Neural cell (in vitro differentiated cells): ENCODE data around the gene F7. TPM values are rescaled to one million over a fixed set of nuclear protein-coding genes. Genes with fewer than 3 reads are reported as not detected.

Experiments used
- H2AFZ ChIP-seq: fragments of 200-600, 300-800 bp; sonication (generic), shearing (Covaris generic); 2 replicates; pipeline ENCODE4 v1.6.0; 2014; ENCODE audit warnings: low read depth, mild to moderate bottlenecking, antibody characterized with exemption, low read length, moderate library complexity
- H3F3A ChIP-seq: fragments of 200-600 bp; shearing (Covaris generic); 2 replicates; pipeline ENCODE4 v1.6.1; 2016; ENCODE audit warnings: mild to moderate bottlenecking, moderate library complexity, mixed read lengths, antibody characterized with exemption, low read length; ENCODE audit not compliant: insufficient read depth, poor library complexity, severe bottlenecking
- H3K27ac ChIP-seq: fragments of 200-600, 300-800 bp; sonication (generic), shearing (Covaris generic); 2 replicates; pipeline ENCODE4 v1.5.1; 2014; ENCODE audit warnings: mild to moderate bottlenecking, low read length, moderate library complexity
- H3K27me3 ChIP-seq: fragments of 300-800, 200-600 bp; sonication (generic), shearing (Covaris generic); 2 replicates; pipeline ENCODE4 v1.6.0; 2014; ENCODE audit warnings: mild to moderate bottlenecking, low read depth, low read length, moderate library complexity; ENCODE audit not compliant: insufficient read depth
- H3K36me3 ChIP-seq: fragments of 300-800, 200-600 bp; sonication (generic), shearing (Covaris generic); 2 replicates; pipeline ENCODE4 v1.5.1; 2014; ENCODE audit warnings: mild to moderate bottlenecking, antibody characterized with exemption, low read length, moderate library complexity; ENCODE audit not compliant: insufficient read depth
- H3K4me2 ChIP-seq: fragments of 300-800, 200-600 bp; sonication (generic), shearing (Covaris generic); 2 replicates; pipeline ENCODE4 v1.6.0; 2014; ENCODE audit warnings: mild to moderate bottlenecking, low read length
- H3K4me3 ChIP-seq: fragments of 300-800, 200-600 bp; sonication (generic), shearing (Covaris generic); 2 replicates; pipeline ENCODE4 v1.5.1; 2014; ENCODE audit warnings: mild to moderate bottlenecking, low read length, moderate library complexity
- H3K79me2 ChIP-seq: fragments of 200-600 bp; shearing (Covaris generic); replicated peaks from 2 replicates; pipeline ENCODE4 v1.6.0; 2014; ENCODE audit warnings: mild to moderate bottlenecking, low read length, moderate library complexity; ENCODE audit not compliant: insufficient read depth
- H3K9ac ChIP-seq: fragments of 300-800, 200-600 bp; sonication (generic), shearing (Covaris generic); 2 replicates; pipeline ENCODE4 v1.6.1; 2016; ENCODE audit warnings: mild to moderate bottlenecking, low read length, mixed read lengths
- H3K9me2 ChIP-seq: fragments of 200-600 bp; shearing (Covaris generic); 2 replicates; pipeline ENCODE4 v1.6.1; 2016; ENCODE audit warnings: mild to moderate bottlenecking, low read length, mixed read lengths; ENCODE audit not compliant: insufficient read depth
- H3K9me3 ChIP-seq: fragments of 200-600, 300-800 bp; sonication (generic), shearing (Covaris generic); 2 replicates; pipeline ENCODE4 v1.6.1; 2016; ENCODE audit warnings: mild to moderate bottlenecking, mixed run types, low read length, moderate library complexity, mixed read lengths
- H4K20me1 ChIP-seq: fragments of 200-600 bp; shearing (Covaris generic); 2 replicates; pipeline ENCODE4 v1.6.1; 2016; ENCODE audit warnings: mild to moderate bottlenecking, mixed run types; ENCODE audit not compliant: insufficient read depth
- CTCF ChIP-seq: fragments of 450-650 bp; IDR thresholded peaks from 2 replicates; pipeline ENCODE4 v1.5.1; 2014; ENCODE audit warnings: antibody characterized with exemption, mild to moderate bottlenecking, moderate library complexity; ENCODE audit not compliant: poor library complexity, severe bottlenecking
- EP300 ChIP-seq: fragments of 450-650 bp; conservative IDR thresholded peaks from 2 replicates; pipeline ENCODE4 v1.6.1; 2014; ENCODE audit warnings: antibody characterized with exemption, mild to moderate bottlenecking, moderate library complexity; ENCODE audit not compliant: poor library complexity, severe bottlenecking
- EZH2 ChIP-seq: fragments of 200-600, 300-800 bp; shearing (Covaris generic), sonication (generic); IDR thresholded peaks from 2 replicates; pipeline ENCODE4 v1.6.1; 2014; ENCODE audit warnings: antibody characterized with exemption, low read length, borderline replicate concordance, mild to moderate bottlenecking; ENCODE audit not compliant: insufficient read depth, poor library complexity, severe bottlenecking
- MXI1 ChIP-seq: fragments of 450-650 bp; conservative IDR thresholded peaks from 2 replicates; pipeline ENCODE4 v1.6.1; 2014; ENCODE audit warnings: antibody characterized with exemption, mild to moderate bottlenecking; ENCODE audit not compliant: poor library complexity, severe bottlenecking
- POLR2AphosphoS5 ChIP-seq: IDR thresholded peaks from 2 replicates; pipeline ENCODE4 v1.6.1; 2012
- RAD21 ChIP-seq: fragments of 450-650 bp; conservative IDR thresholded peaks from 2 replicates; pipeline ENCODE4 v1.6.1; 2014; ENCODE audit warnings: antibody characterized with exemption, mild to moderate bottlenecking, moderate library complexity
- REST ChIP-seq: IDR thresholded peaks from 2 replicates; pipeline ENCODE4 v1.6.1; 2012; ENCODE audit warnings: borderline replicate concordance
- SMC3 ChIP-seq: fragments of 450-650 bp; conservative IDR thresholded peaks from 2 replicates; pipeline ENCODE4 v1.6.1; 2014; ENCODE audit warnings: antibody characterized with exemption, mild to moderate bottlenecking, moderate library complexity; ENCODE audit not compliant: poor library complexity
- TAF1 ChIP-seq: IDR thresholded peaks from 2 replicates; pipeline ENCODE4 v1.6.1; 2012; ENCODE audit warnings: low read depth
- polyA plus RNA-seq: library from polyadenylated mRNA; depleted of rRNA; stranded (reverse); fragments of >200 nt; gene quantifications from 2 replicates; pipeline ENCODE4 v1.2.3, GENCODE V29; 2014

The F7 gene
- polyA plus RNA-seq, 1 donor from 2014 or later: 0.32 TPM

GRCh38 chr13:113137691-113138298, 32.2 kb downstream of the F7 start:
- Histone ChIP-seq H3K27ac (no peak overlapping the region), H3K9ac (no peak overlapping the region), H3F3A (no peaks in the 10 kb centered on the region), H3K36me3 (no peaks in the 10 kb centered on the region), H3K9me3 (no peaks in the 10 kb centered on the region), H3K9me2 (no peaks in the 10 kb centered on the region), H3K4me2 (no peak overlapping the region), H3K79me2 (no peaks in the 10 kb centered on the region), H2AFZ (no peak overlapping the region), H3K4me3 (no peak overlapping the region), H4K20me1 (no peaks in the 10 kb centered on the region), H3K27me3 (no peaks in the 10 kb centered on the region)
- TF ChIP-seq CTCF: no peak
- TF ChIP-seq RAD21: no peak
- no peak for TF ChIP-seq MXI1

- Histone ChIP-seq H3K27ac (no peak overlapping the region), H3K4me2 (no peak overlapping the region), H3K4me3 (no peak overlapping the region), H4K20me1 (no peaks in the 10 kb centered on the region), H3K9me2 (no peaks in the 10 kb centered on the region), H3F3A (no peaks in the 10 kb centered on the region), H3K9ac (no peak overlapping the region), H3K36me3 (no peaks in the 10 kb centered on the region), H3K79me2 (no peaks in the 10 kb centered on the region), H3K9me3 (no peaks in the 10 kb centered on the region), H3K27me3 (no peaks in the 10 kb centered on the region), H2AFZ (no peak overlapping the region)
- TF ChIP-seq EZH2 (no peak), RAD21 (no peak), MXI1 (no peak), SMC3 (no peak), POLR2AphosphoS5 (no peak), REST (no peak), CTCF (no peak), EP300 (no peak), TAF1 (no peak)
Observed at GRCh38 chr13:113138792-113139551, 33.4 kb downstream of the F7 start.
